NCI-H187 (cell line): ENCODE measurements around the gene GRIP2.

Source experiments
- DNase-seq, 2 experiments: peaks; one replicate each; lab custom pipeline; 2025; lab: John Stamatoyannopoulos, UW

Gene GRIP2

DNA sequence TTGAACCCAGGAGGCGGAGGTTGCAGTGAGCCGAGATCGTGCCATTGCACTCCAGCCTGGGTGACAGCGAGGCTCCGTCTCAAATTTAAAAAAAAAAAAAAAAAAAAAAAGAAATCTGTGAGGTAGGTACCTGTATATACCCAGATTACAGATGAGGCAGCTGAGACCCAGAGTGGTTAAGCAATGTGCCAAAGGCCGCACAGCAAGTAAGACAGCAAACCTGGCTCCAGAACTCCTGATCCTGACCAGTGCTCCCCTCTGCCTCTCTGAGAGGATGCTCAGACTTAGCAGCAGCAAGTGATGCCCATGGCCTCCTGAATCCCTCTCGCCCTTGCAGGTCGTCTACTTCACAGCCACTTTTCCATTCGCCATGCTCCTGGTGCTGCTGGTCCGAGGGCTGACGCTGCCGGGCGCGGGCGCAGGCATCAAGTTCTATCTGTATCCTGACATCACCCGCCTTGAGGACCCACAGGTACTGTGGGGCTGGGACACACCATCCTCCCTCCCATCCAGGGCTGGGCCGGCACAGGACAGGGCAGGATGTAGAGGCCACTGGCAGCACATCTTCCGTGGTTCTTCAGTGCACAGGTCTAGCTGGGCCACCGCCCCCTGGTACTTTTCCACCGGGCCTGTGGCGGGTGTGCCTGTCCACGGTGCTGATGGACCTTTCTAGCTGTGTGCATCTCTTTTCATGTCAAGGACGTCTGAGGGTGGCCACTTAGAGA, 73.8 kb downstream of the GRIP2 start:
- DNase-seq: no peak

DNA sequence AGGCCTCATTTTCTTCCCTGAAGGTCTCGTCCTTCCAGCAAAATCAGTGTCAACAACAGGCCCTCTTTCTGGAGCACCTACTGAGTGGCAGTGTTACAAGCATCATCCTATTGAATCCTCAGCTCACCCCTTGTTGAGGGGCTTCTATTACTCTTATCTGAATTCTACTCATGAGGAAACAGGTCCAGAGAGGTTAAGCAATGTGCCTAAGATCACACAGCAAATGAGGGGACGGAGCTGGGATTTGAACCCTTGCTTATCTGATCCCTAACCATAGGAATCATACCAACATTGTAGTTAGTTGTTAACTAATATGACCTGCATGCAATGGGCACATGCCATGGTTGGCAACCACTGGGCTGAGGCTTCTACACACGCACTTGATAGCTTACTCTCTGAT, 74.7 kb downstream of the GRIP2 start:
- DNase-seq: no peak

DNA sequence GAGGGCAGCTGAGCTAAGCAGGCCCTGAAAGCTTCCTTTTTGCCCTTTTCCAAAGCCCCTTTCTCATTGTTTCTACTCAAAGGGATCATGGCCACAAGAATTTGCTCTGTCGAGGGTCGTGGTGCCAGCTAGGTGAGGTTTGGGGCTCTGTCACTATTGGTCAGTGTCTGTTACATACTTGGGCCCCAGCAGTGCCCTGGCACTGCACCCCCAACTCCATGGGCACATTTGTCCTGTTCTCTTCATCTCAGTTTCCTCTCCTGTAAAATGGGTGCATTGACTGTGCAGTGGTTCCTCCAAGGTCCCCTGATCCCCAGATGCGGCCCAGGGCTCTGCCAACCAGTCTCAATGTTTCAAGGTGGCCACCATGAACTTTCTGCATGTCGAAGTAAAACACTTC, 75.6 kb downstream of the GRIP2 start:
- DNase-seq: no peak

DNA sequence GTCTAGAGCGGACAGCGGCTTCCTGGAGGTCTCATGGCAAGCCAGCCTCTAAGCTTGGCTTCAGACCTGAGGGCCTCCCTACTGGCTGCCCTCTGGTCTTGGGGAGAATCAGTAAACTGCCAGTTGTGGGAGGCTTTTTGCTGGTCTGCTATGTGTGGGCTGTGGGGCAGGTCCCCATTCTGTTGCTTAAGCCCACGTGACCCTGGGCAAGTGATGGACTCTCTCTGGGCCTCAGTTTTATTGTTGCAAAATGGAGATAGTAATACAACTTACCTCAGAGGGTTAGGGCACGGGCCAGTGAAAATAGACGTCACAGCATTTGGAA, 76.0 kb downstream of the GRIP2 start:
- no peak for DNase-seq

DNA sequence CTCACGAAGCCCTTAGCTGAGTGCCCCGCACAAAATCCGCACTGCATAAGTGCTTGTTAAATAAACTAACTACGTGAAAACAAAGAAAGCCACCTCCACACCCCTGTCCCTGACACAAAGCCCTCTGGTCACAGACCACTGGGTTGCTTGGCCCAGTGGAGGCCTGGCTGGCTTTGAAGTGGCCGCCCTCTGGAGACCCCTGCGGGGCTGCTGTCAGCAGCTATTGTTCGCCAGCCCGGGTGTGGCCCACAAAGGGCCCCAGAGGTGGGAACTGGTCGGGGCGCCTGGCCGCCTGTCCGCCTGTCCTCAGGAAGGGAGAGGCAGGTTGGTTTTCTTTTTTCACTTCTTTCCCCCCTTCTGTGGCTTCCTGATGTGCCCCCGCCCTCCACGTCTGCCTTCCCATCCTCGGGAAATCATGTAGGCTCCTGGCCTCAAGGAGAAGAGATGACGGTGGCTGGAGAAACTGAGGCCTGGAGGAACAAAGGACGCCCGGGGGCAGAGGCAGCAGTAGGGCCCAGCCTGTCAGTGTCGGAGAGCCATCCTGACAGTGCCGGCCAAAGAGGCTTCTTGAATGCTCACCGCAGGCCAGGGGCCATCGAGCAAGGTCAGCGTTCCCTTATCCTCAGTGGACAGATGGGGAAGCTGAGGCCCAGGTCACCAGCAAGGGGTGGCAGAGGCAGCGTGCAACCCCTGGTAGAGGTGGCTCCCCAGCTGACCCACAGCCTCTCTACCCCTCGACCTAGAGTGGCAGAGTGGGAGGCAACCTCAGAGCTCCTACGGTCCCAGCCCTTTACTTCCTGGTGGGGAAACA, 76.6 kb downstream of the GRIP2 start:
- DNase-seq: no peak

DNA sequence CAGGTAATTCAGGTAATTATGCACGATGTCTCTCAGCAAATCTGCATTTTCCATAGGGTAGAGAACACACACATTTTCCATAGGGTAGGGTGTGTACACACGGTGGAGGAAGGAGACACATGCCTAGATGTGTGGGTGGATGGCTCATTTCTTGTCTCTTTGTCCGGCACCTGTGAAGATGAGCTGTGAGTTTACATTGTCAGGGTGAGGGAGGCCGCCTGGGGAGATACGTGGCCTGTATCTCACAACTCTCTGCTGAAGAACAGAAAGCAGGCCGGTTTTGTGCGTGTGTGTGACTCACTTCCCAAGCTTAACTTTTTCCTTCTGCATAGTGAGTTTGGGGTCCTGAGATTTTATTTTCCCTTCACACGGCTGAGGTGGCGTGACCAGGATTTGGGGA, 77.4 kb downstream of the GRIP2 start:
- no peak for DNase-seq

DNA sequence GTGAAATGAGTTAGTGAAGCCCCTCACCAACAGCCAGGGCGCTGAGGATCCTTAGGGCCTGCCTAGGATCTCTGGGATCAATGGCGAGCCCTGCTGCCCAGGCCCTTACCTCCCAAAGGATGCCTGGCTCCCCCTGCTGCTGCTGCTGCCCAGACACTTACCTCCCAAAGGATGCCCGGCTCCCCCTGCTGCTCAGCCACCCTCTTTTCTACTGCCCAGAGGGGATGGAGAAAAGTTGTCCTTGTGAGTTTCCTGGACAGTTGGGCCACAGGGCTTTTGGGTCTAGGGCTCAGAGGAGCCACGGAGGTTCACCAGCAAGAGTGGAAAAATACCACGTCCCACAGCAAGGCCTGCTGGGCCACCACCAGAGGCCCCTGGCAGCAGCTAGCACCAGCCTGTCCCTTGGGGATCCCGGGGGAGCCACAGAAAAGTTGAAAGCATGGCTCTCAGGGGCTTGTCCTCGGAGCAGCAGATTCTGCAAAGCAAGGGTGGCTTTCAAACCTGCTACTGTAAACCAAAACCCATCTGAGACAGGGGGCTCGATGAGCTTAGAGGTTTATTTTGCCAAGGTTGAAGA, 78.3 kb downstream of the GRIP2 start:
- DNase-seq: no peak

DNA sequence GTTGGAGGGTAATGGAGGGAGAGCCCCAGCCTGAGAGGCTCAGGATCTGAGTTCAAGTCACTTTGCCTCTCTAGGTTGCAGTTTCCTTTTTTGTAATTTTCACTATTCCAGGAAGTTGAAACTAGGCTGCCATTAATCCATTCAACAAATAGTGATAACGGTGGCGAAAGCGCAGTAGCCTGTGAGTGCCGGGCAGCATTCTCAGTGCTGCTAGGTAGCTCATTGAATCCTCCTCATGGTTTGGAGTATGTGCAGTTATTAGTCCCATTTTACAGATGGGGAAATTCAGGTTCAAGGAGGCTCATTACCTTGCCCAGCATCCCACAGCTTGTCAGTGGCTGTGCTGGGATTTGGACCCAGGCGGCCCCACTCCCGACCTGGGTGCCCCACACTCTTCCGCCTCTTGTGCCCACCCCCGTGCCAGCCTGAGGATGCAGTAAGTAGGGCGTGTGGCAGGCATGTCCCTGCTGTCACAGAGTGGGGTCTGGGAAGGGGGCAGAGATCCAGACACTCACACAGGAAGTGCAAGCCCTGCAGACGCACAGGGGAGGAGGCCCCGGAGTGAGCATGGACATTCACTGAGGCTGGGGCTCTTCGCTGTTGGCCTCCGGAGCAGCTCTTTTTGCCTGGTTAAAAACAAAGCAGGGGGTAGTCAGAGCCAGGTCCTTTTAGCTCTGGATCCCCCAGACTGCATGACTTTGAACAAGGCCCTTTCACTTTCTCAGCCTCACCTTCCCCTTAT, 79.0 kb downstream of the GRIP2 start:
- no peak for DNase-seq

DNA sequence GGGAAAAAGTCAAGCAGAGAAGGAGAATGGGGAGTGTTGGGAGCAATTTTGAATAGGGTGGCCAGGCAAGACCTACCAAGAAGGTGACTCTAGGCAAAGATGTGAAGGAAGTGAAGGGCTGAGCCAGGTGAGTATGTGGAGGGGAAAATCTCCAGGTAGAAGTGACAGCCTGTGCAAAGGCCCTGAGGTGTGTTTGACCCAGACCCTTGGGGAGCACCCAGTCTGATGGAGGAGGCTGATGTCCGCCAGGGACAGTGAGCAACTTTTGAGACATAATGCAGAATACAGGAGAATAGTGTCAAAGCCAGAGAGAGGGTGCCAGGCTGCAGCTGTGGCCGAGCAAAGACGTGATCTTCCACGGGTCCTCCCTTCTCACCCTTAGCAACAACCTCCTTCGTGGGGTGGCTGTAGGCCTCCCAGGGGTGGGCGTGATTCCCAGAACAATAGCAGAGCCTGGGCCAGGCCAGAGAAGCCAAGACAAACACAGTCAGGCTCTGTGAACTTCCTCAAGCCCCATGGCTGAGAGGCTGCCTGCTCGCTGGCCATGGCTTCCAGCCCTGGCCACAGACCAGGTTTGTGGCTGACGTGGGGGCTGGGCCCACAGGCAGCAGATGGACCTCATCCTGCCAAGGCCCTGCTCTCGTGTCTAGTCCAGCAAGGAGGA, 79.7 kb downstream of the GRIP2 start:
- DNase-seq: no peak

DNA sequence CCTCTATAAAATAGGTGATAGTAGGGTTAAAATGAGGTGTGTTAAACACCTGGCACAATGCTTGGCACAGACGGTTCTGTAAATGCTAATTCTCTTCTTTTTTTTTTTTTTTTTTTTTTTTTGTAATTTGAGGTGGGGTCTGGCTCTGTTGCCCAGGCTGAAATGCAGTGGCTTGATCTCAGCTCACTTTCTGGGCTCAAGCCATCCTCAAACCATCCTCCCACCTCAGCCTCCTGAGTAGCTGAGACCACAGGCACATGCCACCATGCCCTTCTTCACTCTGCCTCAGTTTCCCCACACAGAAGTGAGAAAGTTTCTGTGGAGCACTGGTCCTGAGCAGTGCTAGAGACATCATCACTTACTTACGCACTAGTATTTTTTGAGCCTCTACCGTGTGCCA, 80.4 kb downstream of the GRIP2 start:
- no peak for DNase-seq

DNA sequence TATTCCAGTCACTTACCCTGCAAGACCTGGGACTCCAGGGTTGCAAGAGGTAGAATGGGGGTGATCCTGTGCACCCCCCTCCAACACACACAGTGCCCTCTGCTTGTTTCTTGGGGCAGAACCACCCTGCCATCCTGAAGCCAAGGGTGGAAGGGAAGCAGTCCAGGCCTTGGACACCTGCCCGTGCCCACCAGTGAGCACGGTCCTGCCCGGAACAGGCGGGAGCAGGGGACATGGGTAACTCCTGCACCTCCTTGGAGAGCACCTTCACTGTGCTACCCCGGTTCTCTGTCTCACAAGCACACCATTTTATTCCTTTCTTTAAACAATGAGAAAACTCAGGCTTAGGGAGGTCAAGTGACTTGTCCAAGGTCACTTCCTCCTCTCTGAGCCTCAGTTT, 80.8 kb downstream of the GRIP2 start:
- DNase-seq: no peak

DNA sequence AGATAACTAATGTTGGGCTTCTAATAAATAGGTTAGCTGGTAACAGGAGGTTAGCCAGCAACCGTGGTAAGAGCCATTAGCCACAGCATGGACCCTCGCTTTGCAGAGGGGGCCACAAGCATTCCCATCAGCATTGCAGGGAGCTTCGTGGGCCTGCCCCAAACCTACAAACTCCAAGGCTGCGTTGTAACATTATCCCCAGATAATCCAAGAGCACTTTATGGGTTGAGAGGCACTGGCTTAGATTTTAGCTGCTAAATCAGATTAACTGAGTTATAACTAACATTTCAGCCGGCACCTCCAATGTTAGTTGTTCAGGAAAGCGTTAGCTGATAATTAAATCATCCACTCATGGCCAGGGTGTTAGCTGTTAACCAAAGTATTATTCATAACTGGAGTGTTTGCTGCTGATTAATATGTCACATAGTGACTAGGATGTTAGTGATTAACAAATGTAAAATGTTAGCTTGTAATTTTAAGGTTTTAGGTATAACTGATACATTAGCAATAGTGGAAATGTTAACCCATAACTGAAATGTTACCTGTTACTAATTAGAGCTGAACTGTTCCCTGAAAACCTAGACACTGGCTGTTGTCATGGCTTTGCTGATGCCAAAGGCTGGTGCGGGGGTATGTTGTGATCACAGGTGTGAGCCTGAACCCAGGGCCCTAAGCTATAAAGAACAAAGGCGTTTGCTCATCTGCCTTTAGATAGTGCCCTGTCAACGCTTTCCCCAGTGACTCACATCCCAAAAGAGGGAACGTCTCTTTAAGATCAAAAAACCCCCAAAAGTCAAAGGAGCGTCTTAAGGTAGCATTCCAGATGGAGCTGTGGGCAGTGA, 81.5 kb downstream of the GRIP2 start:
- DNase-seq: no peak

DNA sequence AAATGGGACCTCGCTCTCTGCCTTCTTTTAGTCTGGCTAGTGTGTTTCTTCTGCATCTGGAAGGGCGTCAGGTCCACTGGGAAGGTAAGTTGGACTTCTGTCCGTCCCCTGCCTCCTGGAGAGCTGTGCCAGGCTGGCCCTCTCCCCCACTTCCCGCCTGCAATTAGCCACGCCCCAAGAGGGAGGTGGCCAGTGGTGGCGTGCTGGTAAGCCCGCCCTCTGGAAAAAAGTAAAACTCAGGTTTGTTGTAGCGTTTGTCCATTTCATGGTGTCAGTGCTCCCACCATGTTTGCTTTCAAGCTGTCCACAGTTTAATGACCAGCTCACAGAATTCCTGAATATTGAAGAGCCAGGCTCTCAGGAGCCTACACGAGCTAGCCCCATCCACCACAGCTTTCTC, 82.1 kb downstream of the GRIP2 start:
- DNase-seq: no peak

DNA sequence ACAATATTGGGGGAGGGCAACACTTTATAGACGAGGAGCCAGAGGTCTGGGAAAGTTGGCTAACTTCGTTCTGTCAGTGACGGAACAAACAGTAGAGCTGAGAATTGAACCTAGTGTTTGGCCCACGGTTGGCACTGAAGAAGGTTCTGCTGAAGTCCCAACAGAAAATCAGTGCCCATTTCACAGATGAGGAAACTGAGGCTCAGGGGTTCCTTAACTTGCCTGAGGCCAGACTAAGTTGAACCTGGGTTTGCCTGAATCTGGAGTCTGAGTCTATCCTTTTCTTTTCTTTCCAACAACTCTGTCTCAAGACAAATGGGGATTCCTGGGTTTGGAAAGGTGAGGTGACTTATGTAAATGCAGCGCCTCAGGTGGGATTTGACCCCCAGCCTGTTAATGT, 82.7 kb downstream of the GRIP2 start:
- no peak for DNase-seq

DNA sequence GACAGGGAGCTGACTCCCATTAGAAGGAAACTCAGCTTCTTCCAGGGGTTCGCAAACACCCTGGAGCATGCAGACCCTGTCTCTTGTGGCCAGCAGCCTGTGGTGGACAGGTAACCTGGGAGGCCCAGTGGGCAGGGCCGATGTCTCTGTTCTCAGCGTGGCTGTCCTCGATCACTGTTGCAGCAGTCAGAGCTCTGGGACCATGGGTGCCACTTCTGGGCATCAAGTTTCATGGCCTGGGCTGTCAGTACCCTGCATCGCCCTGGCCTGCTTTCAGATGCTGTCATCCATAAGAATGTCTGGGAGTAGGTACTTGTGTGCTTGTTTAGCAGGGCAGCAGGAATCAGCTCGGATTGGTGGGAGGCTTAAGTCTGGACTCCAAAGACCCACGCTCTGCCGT, 83.3 kb downstream of the GRIP2 start:
- DNase-seq: no peak

DNA sequence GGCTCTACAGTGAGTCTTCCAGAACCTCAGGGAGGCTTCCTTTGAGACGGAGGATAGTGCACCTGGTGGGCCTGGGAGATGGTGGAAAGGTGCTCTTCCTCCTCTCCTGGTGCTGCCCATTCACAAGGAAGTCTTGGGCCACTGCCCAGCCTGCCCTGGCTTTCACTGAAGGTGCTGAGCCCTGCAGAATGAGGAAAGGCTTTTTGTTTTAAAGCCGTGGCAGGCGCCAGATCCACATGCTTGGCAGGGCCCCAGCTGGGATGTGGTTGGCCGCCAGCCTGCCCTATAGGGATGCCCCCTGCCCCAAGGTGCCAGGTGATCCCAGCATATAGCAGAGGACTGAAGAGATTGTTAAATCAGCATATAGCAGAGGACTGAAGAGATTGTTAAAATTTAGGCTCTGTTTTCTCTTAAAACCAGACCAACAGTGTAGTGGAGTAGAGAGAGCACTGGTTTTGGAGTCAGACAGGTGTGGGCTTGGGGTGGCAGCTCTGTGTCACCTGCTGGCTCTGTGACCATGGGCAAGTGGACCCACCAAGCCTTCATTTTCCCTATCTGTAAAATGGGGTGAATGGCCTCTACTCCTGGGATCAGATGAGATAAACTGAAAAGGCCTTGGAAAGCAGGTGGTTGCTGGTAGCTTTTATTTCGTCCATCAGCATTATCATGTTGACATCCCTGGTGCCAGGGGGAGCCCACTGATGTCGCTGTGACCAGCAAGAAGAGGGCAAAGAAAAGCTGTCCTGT, 84.4 kb downstream of the GRIP2 start:
- DNase-seq: no peak

DNA sequence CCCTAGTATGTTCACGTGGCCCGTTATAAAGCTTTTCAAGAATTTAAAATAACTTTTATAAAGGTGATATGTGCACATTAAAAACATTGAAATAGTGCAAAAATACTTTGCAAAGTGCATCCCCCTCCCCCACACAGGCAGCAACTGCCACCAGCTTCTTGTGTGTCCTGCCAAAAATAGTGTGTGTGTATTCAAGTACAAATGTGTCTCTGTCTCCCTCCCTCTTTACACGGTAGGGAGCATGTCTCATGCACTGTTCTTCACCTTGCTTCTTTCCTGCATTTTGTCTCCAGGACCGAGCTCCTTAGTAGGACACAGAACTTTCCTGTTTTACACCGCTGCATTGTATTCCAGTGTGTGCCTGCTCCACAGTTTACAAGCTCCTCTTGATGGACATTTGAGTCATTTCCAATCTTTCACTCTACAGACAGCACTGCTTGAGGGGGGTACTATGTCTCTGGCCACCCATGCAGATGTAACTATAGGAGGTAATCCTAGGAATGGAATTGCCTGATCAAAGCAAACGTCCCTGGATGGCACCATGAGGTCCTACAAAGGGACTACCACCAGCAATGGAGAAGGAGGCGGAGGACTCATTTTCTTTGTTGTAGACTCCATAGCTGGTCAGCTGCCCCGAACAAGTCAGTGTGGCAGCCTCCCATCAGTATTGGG, 85.4 kb downstream of the GRIP2 start:
- no peak for DNase-seq

DNA sequence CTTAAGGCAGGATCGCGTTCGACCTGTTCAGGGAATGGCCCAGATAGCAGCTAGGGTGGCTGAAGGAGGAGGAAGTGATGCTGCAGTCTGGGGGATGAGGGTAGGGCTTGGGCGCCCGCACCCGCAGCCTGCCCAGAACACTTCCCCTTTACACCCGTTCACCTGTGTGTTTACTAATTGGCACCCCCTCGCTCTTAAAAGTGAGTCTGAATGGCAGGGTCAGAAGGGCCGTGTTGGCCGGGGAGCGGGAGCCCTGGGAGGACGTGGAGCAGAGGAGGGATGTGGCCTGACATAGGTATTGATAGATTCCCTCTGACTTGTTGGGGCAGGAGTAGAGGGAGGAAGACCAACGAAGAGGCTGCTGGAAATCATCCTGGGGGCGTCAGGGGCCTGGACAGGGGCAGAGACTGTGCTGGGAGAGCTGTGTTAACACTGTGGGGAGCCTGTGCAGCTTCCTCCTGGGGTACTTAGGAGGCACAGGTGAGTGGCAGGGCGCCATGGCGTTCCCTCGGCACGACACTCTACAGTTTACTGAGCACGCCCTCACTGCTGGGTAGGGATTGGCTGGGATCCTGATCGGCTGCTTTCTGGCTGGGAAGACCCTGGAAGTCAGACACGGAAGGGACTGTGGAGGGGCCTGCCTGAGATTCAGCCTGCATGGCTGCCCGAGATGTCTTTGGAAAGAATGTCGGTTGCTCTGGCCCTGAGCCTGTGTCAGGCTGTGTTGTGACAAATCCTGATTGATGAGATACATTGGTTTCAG, 86.1 kb downstream of the GRIP2 start:
- no peak for DNase-seq
